Measurements from ENCODE around the gene RGMA.

DNA sequence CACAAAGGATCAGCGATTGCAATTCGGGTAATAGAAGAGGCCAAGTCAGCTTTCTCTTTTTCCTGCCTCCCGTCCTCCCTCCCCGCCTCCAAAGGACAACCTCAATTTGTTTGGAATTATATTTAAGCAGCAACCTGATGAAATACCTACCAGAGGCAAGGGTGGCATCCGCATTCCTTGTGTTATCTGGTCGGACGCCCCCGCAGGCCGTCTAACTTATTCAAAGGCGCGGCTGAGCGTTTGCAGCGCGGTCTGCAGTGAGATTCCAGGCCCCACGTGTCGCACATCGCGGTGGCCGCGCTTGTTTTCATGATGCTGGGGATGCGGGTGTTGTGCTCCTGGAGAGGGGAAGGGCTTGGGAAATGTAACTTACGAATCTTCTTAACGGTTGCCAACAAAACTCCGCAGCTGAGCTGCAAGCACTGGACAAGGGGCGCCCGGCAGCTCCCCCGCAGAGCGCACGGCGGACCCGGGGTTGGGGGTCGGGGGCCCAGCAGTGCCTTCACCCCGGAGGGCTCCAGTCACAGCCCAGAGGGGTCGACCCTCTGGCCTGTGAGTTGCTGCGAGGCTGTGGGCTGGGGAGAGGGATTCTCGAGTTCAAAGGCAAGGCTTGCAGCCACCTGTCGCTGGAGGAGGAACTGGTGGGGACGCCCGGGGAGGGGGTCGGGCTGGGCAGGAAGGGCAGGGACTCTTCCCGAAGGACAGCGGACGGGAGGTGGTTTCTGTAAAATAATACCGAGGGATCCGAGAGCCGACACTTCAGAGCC lies 20.5 kb upstream of the RGMA start:
- TF ChIP-seq, protein P1, sequence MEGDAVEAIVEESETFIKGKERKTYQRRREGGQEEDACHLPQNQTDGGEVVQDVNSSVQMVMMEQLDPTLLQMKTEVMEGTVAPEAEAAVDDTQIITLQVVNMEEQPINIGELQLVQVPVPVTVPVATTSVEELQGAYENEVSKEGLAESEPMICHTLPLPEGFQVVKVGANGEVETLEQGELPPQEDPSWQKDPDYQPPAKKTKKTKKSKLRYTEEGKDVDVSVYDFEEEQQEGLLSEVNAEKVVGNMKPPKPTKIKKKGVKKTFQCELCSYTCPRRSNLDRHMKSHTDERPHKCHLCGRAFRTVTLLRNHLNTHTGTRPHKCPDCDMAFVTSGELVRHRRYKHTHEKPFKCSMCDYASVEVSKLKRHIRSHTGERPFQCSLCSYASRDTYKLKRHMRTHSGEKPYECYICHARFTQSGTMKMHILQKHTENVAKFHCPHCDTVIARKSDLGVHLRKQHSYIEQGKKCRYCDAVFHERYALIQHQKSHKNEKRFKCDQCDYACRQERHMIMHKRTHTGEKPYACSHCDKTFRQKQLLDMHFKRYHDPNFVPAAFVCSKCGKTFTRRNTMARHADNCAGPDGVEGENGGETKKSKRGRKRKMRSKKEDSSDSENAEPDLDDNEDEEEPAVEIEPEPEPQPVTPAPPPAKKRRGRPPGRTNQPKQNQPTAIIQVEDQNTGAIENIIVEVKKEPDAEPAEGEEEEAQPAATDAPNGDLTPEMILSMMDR (IDR thresholded peaks at IDR 0.05): no peak
- no peak for TF ChIP-seq POLR2AphosphoS5 (IDR thresholded peaks at IDR 0.05; ENCODE audit: insufficient read depth in 1 of 2, low read depth in 1 of 2)
- no peak for TF ChIP-seq POLR2A (IDR thresholded peaks at IDR 0.05)

All from vagina (tissue), 2 donors.